GM18858 (cell line): ENCODE data around the gene KIF9.
"Not testable (repeated sequence)": the region's sequence is repeated elsewhere in the genome, so short reads cannot be mapped to it uniquely, and the experiment has no call there.

Experiments used
- ATAC-seq: cut with Tn5 transposase; IDR thresholded peaks from one replicate; pipeline ENCODE4 v1.9.1; 2021; ENCODE audit not compliant: unreplicated experiment

Gene KIF9

GRCh38 chr3:47295322-47295721 is 12.7 kb upstream of the KIF9 start:
- no peak for ATAC-seq

GRCh38 chr3:47294392-47294791 is 11.8 kb upstream of the KIF9 start:
- ATAC-seq = no peak

- ATAC-seq = no peak
These were observed 11.2 kb upstream of the KIF9 start for GRCh38 chr3:47293822-47294221.

- ATAC-seq = not testable (repeated sequence)
These were observed 9.3 kb upstream of the KIF9 start for GRCh38 chr3:47291754-47292420.

- no peak for ATAC-seq
These were observed 8.7 kb upstream of the KIF9 start for GRCh38 chr3:47291158-47291753.

DNA sequence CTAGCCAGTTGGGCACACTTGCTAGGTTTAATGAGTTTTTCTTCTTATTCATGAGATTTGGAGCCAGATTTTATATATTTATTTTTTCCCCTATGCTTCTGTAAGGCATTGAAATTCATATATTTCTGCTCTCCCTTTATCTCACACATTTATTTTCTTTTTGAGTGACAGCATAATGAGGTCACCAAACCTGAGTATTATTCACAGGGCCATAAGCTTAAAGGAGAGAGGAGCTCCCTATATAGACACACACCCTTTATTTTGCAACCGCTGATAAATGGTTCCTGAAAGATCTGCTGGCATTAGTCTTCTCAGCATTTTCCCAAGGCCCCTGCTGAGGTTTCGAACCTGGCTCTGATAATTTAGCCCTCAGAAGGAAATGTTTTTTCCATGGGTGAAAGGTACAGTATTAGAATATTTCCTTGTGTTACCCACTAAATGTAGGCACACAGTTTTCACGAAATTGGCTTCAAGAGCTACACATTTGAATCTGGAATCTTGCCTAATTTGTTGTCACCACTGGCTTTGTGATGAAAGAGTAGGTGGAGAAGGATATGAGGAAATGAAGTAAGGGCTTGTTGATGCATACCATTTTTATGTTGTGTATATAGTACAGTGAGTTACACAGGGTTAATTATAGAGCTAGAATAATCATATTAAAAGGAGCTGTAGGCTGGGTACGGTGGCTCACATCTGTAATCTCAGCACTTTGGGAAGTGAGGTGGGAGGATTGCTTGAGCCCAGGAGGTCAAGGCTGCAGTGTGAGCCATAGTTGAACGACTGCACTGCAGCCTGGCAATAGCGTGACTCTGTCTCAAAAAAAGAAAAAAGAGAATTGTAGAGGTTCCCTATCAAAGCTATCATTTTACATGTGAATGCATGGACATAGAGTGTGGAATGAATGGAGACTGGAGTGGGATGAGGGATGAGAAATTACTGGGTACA is 6.6 kb upstream of the KIF9 start:
- no peak for ATAC-seq

DNA sequence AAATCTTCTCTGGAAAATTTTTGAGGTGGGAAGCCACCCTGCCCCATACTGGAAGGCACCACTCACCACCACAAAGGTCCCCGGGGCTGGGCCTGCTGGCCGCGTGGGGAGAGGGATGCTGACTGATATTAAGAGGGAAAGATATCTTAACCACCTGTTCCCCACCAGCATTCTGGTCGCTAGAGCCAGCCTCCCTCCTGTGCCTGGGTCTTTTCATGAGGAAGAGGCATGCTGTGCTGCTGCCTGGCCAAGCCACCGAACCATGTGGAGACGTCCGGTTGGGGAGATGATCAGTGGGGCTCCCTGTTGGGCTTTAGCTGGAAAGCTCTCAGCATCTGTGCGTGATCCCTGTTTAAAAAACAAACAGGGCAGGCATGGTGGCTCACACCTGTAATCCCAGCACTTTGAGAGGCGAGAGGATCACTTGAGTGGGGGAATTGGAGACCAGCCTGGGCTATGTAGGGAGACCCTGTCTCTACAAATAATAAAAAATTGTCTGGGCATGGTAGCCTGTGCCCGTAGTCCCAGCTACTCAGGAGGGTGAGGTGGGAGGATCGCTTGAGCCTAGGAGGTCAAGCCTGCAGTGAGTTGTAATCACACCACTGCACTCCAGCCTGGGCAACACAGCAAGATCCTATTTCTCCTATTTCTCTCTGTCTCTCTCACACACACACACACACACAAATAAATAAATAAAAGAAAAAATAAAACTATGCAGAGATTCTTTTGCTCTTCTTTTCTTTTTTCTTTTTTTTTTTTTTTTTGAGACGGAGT is 1.2 kb upstream of the KIF9 start:
- no peak for ATAC-seq

DNA sequence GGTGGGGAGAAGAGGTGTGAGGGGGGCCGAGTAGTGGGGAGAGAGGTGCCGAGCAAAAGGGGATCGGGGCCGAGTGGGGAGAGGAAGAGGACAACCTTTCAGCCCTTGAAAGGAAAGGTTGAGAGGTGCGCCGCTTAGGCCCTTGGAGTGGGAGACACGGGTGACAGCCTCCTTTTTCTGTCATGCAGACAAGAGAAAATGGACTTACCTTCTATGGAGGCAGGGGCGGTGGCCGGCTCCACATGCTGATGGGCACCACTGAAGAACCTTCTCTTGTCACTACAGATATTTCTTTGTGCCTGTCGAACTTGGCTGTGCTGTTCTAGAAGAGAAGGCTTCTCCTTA is 566 bp upstream of the KIF9 start:
- ATAC-seq = no peak

DNA sequence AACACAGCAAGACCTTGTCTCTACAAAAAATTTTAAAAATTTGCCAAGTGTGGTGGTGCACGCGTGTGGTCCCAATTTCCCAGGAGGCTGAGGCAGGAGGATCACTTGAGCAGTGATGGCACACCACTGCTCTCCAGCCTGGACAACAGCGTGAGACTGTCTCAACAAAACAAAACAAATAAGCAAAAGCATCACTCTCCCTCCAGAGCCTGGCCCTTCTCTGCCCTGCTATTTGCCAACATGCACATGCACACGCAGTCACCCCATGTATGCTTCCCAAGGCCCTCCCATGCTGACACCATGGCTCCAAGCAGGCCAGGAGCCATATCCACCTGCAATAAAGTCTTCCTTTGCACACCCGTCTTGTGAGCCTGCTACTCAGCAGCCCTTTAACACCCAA is 2.1 kb downstream of the KIF9 start:
- no peak for ATAC-seq

DNA sequence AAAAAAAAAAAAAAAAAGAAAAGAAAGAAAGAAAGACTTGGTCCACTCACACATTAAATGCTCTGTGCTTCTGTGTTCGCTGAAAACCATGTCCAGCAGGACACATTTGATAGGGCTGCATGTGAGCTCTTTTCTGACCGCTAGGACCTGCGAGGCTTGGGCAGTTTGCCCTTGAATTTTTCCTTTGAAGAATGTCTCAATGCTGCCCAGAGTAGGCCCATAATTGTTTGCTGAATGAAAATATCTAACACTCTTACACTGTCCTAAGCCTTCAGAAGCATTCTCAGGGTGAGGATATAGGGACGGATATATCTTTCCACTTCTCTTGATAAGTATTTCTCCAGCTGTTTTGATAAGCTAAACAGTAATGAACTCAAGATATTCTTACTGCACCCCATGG is 6.0 kb downstream of the KIF9 start:
- no peak for ATAC-seq

- ATAC-seq = no peak
These were observed 7.9 kb downstream of the KIF9 start for GRCh38 chr3:47274652-47275051.

DNA sequence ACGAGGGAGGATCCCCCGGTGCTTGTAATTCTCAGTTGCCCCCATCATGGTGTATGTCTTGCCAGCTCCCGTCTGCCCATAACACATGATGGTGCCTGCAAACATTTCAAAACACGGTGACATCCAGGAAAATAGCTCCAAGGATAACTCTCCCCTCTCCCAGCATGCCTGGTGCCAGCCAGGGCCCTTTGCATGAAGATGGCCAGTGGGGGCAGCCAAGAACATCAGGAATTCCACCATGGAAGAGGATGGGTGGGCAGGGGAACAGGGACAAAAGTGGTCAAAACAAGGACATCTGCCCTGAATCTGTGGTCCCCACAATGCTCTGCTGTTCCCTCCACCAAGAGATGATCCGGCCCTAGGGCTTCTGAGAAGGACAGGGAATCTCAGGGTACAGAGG is 9.0 kb downstream of the KIF9 start:
- no peak for ATAC-seq

- no peak for ATAC-seq
These were observed 12.1 kb downstream of the KIF9 start for GRCh38 chr3:47270526-47270925.

DNA sequence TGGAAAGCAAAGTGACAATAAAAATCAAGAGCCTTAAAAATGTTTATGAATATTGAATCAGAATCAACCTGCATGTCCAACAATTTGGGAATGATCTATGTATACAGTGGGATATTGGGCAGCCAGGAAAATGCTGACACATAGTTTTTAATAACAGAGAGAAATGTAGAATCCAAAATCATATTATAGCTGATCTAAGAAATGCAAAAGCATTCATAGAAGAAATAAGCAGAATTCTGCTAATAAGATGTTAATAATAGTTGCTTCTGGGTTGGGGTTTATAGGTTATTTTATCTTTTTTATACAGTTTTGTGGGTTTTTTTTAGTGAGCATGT is 15.1 kb downstream of the KIF9 start:
- ATAC-seq = no peak

DNA sequence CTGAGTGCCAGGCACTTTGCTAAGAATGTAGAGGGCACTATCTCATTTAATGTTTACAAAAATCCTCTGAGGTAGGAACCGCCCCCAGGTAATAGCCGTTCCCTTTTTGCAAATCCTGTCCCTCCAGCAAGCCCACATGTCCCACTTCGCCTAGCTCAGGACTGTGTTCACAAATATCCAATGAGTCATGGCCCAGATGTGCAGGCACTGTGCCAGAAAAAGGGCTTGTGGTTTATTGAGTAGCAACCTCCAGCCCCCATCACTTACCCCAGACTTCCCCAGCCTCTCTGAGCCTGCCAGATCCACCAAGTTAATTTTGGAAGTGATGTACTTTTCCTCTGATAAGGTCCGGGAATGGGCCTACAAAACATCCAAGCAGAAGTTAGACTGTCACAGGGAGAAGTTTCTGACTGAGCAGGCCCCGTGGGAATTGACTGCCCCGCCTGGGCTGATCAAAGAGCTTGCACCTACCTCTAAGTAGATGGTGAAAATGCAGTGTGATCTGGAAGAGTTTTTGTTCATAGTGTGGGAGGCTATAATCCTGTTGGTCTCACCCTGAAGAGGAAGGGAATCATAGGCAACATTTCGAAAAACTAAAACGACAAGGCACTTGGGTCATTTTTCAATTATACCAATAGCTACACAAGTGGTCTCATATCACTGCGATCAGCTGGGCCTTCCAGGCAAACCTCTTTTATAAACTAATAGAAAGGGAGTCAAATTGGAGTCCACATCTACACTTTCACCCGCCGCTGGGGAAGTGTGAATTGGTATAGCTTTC is 15.7 kb downstream of the KIF9 start:
- ATAC-seq = peak; percentile 51

- no peak for ATAC-seq
These were observed 16.7 kb downstream of the KIF9 start for GRCh38 chr3:47265725-47266428.

- ATAC-seq = no peak
These were observed 17.6 kb downstream of the KIF9 start for GRCh38 chr3:47265008-47265407.

- ATAC-seq = no peak
These were observed 21.3 kb downstream of the KIF9 start for GRCh38 chr3:47261301-47261700.

GRCh38 chr3:47260605-47261004 is 22.0 kb downstream of the KIF9 start:
- no peak for ATAC-seq

- no peak for ATAC-seq
These were observed 23.5 kb downstream of the KIF9 start for GRCh38 chr3:47259114-47259513.
